Subcutaneous adipose tissue (tissue), 4 donors: ENCODE results near the gene ATG2A. TPM values are rescaled to one million over a fixed set of nuclear protein-coding genes. Genes with fewer than 3 reads are reported as not detected.

Experiments used
- CTCF ChIP-seq: fragments of 450-650 bp; IDR thresholded peaks from one replicate; pipeline ENCODE4 v1.5.1; 2016; ENCODE audit warnings: low read depth, mild to moderate bottlenecking, control low read depth, antibody characterized with exemption, moderate library complexity
- total RNA-seq, 4 donors: library from RNA; depleted of rRNA; stranded (reverse); fragments of >200 nt; gene quantifications; one replicate each; pipeline ENCODE4 v1.1.0, GENCODE V29; 2016

Gene ATG2A
- total RNA-seq, 4 donors from 2014 or later = 12.4 to 47.7 (median 22.2) TPM

GRCh38 chr11:64909653-64910343 lies 7.2 kb downstream of the ATG2A start:
- no peak for TF ChIP-seq CTCF

- no peak for TF ChIP-seq CTCF
These were observed 8.2 kb downstream of the ATG2A start for GRCh38 chr11:64908766-64909165.

GRCh38 chr11:64906314-64906635 lies 10.7 kb downstream of the ATG2A start:
- no peak for TF ChIP-seq CTCF

- TF ChIP-seq CTCF = no peak
These were observed 11.3 kb downstream of the ATG2A start for GRCh38 chr11:64905516-64906313.

- no peak for TF ChIP-seq CTCF
These were observed 13.6 kb downstream of the ATG2A start for GRCh38 chr11:64903291-64903833.

- no peak for TF ChIP-seq CTCF
These were observed 14.7 kb downstream of the ATG2A start for GRCh38 chr11:64902102-64902900.

- TF ChIP-seq CTCF = no peak
These were observed 16.2 kb downstream of the ATG2A start for GRCh38 chr11:64900774-64901173.
